WTC11 (cell line): ENCODE results near the gene DNAAF2.

Experiments
- AR ChIP-seq: fragments of 250-450 bp; sonication (Bioruptor Pico); IDR thresholded peaks from 2 replicates; pipeline ENCODE4 v1.9.0; 2021; ENCODE audit warnings: mild to moderate bottlenecking
- CTCF ChIP-seq: fragments of 200-600 bp; IDR thresholded peaks from 2 replicates; pipeline ENCODE4 v1.8.0; 2022; ENCODE audit warnings: antibody characterized with exemption
- EMX1 ChIP-seq: fragments of 250-450 bp; sonication (Bioruptor Pico); IDR thresholded peaks from 2 replicates; pipeline ENCODE4 v1.8.0; 2021; ENCODE audit warnings: mild to moderate bottlenecking
- FOXP1 ChIP-seq: sonication (generic); formaldehyde crosslinking; IDR thresholded peaks from 2 replicates; pipeline ENCODE4 v1.8.0; 2022; ENCODE audit warnings: missing genetic modification reagents, mild to moderate bottlenecking, moderate library complexity, borderline replicate concordance
- GABPB1 ChIP-seq: sonication (generic); formaldehyde crosslinking; IDR thresholded peaks from 2 replicates; pipeline ENCODE4 v1.8.1; 2023; ENCODE audit warnings: mild to moderate bottlenecking, missing genetic modification reagents
- MAX ChIP-seq: sonication (generic); formaldehyde crosslinking; IDR thresholded peaks from 2 replicates; pipeline ENCODE4 v1.8.0; 2022; ENCODE audit warnings: mild to moderate bottlenecking, missing genetic modification reagents
- NR1H2 ChIP-seq: sonication (generic); formaldehyde crosslinking; IDR thresholded peaks from 2 replicates; pipeline ENCODE4 v1.9.0; 2021; ENCODE audit warnings: mild to moderate bottlenecking, moderate library complexity, missing genetic modification reagents
- NR2C2 ChIP-seq: sonication (generic); formaldehyde crosslinking; IDR thresholded peaks from 2 replicates; pipeline ENCODE4 v1.8.0; 2022; ENCODE audit warnings: mild to moderate bottlenecking, missing genetic modification reagents
- PRRX2 ChIP-seq: fragments of 250-450 bp; sonication (Bioruptor Pico); IDR thresholded peaks from 2 replicates; pipeline ENCODE4 v1.8.0; 2021; ENCODE audit warnings: mild to moderate bottlenecking
- SMAD3 ChIP-seq: sonication (generic); formaldehyde crosslinking; IDR thresholded peaks from 2 replicates; pipeline ENCODE4 v1.8.0; 2022; ENCODE audit warnings: missing genetic modification reagents, mild to moderate bottlenecking, borderline replicate concordance
- TEAD4 ChIP-seq: sonication (generic); formaldehyde crosslinking; IDR thresholded peaks from 2 replicates; pipeline ENCODE4 v1.8.0; 2022; ENCODE audit warnings: mild to moderate bottlenecking, missing genetic modification reagents

GRCh38 chr14:49633640-49634546, 1.2 kb downstream of the DNAAF2 start:
- TF ChIP-seq CTCF (peak; percentile 79), PRRX2 (CRISPR knock-in tag) (no peak), GABPB1 (CRISPR knock-in tag) (peak; percentile 13; the same call in 1 of the 2 replicates), MAX (CRISPR knock-in tag) (peak; percentile 84; the same call in 1 of the 2 replicates), NR1H2 (CRISPR knock-in tag) (no peak), AR (CRISPR knock-in tag) (no peak), EMX1 (CRISPR knock-in tag) (no peak), TEAD4 (CRISPR knock-in tag) (no peak), NR2C2 (no peak; the same call in none of the 2 replicates), SMAD3 (CRISPR knock-in tag) (no peak), FOXP1 (CRISPR knock-in tag) (peak; percentile 85)
